GM18909 (cell line): ENCODE results near the gene CYP26B1.

Source experiments
- ATAC-seq: cut with Tn5 transposase; IDR thresholded peaks from one replicate; pipeline ENCODE4 v1.9.1; 2021; ENCODE audit warnings: mild to moderate bottlenecking; ENCODE audit not compliant: unreplicated experiment, poor library complexity

The CYP26B1 gene

DNA sequence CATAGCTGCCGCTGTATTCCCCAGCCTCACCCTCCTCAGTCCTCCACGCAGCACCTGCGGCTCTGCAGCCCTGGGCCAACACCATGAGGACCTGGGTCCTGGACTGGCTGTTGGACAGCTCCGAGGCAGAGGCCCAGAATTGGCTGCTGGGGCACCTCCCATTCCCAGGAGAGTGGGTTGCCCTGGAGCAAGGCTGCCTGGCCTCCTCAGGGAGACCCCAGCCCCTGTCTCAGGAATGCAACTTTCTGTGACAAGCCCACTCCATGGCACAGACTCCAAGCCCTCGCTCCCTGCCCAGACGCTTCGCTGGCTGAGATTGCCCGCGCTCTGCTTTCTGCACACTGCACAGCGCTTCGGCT is 33.0 kb downstream of the CYP26B1 start:
- ATAC-seq, result no peak

DNA sequence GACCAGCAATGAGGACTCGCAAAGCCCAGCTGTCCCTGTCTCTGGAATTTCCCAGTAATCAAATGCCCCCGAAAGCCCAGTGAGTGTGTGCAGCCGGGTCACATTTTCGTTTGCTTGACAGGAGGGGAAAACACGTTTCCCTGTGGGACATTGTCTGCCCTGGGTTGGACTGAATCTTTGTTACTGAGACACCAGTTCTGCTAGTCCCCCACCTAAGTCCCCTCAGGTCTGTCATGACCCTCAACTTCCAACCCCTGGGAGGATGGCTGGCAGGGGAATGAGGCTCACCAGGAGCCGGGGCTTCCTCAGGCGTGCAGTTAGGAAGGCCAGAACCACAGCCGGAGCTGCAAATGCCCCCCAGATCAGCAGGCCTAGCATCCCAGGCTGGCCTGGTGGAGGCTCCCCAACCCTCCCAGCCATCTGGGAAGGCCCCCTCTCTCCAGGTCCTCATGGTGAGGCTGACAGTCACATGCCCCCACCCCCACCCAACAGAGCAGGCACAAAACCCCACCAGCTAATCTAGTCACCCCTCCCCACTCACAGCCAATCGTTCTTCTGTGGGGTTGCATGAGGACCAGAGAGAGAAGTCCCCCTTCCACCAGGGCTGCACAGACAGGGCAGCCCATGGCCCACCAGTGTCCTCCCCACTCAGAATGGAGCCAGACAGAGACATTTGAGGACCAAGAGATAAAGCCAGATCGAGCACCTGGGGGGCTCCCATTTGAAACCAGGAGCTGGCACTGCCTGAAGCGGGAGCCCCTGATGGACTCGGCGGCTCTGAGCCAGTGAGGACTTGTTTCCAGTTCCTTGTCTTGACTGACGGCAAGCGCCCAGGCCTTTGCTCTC is 33.6 kb downstream of the CYP26B1 start:
- no peak for ATAC-seq

DNA sequence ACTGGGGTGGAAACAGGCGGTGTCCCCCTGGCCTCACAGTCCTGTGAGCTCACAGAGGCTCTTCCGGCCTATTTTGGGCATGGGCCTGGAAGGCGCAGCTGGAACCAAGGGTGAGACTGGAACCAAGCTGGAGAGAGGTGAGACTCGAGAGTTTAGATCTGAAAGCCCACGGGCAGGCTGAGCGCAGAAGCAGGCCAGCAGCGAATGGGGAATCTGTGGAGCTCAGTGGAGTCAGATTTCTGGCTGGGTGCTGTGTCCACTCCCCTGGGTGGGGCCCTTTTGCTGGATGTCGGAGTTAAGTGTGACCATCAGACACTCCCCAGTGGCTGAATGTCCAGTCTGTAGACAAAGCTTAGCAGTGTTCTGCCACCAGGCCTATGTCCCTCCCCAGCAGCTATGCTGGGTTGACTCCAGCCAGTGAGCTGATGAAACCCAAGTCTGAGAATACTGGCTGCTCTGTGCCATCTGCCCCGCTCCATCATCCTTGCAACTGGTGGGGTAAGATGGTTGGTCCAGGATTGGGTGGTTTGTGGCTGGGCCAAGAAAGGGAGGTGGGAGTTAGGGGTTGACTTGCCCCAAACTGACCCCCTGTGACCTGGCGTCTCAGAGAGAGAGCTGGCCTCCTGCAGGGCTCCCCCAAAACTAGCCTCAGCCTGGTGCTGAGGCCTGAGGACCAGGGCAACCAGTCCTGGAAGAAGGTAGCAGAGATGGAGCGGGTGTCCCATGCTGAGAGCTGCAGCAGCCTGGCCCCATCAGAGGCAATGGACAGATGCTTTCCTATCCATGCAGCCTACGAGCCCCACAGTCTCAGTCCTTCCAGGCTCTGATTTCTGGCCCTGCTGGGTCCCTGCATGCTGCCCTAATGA is 34.4 kb downstream of the CYP26B1 start:
- no peak for ATAC-seq

DNA sequence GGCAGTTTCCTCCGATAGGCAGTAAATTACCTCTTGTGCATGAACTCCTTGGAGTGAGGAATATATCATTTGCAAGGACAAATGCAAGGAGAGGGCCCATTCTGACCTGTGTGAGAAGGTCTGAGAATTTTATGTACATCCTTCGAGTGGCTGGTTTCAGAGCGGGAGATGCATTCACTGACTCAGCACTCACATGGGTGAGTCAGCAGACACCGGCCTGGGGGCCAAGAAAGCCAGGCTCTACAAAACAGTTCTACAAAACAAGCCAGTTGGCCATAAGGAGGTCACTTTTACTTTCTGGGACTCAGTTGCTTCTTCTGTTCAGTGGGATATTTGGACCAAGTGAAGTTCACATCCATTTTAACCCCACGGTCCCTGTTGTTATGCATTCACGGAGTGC is 35.3 kb downstream of the CYP26B1 start:
- ATAC-seq, result no peak

DNA sequence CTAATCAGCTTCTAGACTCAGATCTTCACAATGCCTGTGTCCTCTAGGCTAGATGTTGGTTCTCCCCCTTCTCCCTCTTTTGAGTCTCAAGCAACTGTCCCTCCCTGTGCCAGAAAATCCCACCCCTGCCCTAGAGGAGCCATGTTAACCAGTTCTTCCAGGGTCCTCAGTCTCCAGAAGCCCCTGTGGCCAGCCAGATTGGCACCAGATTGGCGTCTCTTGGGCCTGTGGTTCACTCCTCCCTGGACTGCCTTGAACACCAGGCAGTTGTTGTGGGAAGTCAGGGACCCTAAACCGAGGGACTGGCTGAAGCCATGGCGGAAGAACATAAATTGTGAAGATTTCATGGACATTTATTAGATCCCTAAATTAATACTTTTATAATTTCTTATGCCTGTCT is 36.6 kb downstream of the CYP26B1 start:
- no peak for ATAC-seq

DNA sequence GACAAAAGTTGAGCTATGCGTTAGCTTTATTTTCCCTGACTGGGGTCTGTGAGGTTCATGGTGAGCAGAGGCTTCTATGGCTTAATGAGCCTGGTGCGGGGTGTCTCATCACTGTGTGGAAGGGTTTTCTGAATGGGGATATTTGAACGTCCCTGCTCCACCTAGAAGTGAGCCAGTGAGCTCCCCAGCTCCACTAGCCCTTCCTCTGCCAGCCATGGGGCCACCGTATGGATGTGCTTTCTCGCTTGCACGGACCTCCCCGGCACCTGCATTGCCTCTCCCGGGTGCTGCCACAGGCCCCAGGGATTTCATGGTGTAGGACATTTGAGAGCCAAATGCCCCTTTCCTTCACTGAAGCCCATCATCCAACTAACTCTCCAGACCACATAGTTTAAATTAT is 37.8 kb downstream of the CYP26B1 start:
- no peak for ATAC-seq

DNA sequence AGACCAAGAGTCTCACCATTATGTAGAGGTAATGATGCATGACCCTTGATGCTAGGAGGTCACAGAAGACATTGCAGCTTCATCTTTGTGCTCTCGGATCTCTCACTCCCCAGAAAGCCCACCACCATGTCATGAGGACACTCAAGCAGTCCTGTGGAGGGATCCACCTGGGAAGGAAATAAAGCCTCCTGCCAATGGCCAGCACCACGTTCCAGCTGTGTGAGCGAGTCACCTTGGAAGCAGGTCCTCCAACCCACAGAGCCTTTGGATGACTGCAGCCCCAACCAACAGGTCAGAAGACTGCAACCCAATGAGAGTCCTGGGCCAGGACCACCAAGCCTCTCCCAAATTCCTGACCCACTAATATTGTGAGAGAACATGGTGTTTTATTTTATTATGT is 38.4 kb downstream of the CYP26B1 start:
- no peak for ATAC-seq

DNA sequence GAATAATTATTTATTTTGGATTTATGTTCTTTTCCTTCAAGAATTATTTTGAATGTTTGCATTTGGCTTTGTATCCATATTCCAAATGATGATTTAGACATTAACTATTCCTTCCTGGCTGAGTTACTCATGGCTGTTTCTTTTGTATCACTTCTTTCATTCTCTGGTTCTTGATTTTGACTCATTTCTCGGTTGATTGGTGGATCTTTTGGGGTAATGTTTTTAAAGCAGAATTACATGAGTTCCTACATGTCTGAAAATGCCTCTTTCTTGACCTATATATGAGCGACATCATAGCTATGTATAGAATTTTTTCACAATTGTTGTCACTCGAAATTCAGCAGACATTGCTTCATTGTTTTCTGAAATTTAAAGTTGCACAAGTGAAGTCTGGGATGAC is 39.5 kb downstream of the CYP26B1 start:
- ATAC-seq, result no peak

DNA sequence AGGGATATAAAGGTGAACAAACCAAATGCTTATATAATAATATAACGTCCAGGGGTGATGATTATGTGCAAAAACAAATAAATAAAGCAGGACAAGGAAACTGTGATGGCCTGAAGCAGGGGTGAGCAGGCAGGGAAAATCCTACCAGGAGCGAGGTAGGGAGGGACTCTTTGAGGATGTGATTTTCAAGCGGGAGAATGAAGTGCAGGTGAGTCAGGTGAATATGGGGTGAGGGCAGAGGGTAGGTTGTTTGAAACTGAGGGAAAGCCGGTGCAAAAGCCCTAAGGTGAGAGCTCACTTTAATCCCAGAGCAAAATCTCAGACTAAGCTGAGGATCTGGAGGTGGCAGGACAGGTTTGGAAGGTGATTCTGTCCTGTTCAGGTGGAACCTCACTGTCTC is 40.7 kb downstream of the CYP26B1 start:
- ATAC-seq, result no peak

DNA sequence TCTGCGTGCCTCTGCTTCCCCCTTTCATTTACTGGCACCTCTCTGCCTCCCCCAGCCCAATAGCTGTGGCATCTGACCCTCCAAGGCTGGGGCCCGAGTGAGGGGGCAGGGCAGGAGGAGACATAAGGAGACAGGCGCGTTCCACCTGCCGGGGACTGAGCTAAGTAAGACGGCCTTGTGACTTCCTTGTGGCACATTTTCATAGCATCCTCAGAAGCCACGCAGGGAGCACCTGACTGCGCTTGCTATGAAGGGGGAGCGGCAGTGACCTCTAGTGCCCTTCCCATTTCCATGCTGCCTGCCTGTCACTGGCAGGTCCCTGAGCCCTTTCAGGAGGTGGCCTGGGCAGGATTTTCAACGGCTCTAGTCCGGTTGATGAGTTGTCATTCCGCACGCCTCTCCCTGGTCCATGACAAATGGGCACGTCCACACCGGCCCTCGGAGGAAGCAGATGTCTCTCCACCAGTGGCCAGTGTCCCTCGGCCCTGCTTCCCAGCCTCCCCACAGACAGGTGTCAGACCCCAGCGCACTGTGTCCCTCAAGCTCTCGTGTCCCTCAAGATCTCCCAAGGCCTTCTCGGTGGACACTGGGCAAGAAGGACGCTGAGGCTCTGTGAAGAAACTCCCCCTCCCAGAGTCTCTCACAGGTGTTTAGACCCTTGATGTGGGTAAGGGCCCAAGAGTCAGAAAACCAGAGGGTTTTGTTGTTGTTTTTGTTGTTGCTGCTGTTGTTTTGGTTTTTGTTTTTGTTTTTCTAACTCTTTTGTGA is 42.7 kb downstream of the CYP26B1 start:
- ATAC-seq, result no peak

DNA sequence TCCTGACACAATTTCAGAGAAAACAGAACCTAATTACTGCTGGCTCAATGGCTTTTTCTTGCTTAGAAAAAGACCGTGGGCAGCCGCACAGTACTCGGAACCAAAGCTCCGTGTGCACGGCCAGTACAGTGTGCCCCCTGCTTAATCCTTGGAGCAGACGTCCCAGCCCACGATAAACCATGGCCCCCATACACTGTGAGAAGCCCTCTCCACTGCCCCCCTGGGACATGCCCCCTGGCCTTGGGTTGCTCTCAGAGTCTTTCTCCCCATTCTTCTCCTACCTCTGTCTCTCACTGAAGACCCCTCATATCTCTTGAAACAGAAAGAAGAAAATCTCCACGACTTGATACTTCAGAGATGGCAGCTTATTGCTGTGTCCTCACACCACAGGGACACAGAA is 44.0 kb downstream of the CYP26B1 start:
- no peak for ATAC-seq

DNA sequence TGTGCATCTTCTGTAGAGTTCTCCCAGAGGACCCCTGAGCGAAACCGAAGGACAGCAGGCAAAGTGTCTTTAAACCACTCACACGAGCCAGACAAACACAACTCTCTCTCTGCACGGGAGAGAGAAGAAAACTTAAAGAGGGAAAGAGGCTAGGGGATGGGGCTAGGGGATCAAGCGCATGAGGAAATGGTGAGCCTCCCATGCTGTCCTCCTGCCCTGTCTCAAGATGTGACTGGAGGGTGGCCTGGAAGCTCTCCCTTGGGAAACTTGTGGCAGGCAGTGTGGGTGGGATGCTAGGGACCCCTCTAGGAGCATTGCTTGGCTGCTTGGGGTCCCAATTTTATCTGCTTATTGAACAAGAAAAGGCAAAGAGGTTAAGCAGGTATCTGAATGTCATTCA is 44.5 kb downstream of the CYP26B1 start:
- ATAC-seq, result no peak

DNA sequence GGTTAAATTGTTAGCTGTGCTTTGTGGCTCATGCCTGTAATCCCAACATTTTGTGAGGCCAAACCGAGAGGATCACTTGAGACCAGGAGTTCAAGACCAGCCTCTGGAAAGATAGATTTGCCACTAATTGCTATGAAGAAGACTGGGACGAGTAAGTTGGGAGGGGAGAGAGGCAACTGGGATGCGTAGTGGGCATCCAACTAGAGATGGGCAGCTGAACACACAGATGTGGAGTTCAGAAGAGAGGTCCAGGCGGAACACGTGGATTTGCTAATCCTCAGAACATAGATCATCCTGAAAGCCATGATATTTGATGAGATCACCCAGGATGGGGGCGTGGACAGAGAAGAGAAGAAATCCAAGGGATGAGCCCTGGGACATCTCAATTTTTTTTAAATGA is 48.7 kb downstream of the CYP26B1 start:
- ATAC-seq, result no peak

DNA sequence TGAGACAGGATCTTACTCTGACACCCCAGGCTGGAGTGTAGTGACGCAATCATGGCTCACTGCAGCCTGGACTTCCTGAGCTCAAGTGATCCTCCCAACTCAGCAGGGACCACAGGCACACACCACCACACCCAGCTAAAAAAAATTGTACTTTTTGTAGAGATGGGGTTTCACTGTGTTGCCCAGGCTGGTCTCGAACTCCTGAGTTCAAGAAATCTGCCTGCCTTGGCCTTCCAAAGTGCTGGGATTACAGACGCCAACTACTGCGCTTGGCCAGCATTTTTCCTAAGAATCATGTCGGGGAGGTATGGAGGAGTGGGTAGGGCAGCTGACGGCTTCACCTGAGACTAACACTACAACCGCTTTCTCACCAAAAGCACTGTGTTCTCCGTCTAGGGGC is 50.4 kb downstream of the CYP26B1 start:
- ATAC-seq, result no peak

DNA sequence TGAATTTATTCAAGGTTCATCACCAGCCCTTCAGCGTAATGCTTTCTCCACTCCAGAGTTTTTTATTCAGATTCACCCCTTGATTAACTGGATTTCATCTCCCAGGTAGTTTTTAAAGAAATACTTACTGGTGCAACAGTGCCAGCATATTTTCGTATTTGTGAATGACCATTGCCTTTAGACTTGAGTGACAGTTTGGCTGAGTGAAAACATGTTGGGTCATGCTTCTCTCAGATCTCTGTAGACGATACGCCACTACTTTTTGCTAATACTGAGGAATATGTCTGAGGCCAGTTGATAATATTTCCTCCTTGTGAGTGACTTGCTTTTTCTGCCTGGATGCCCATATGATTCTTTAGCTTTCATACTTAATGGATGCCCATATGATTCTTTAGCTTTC is 51.5 kb downstream of the CYP26B1 start:
- ATAC-seq, result no peak

DNA sequence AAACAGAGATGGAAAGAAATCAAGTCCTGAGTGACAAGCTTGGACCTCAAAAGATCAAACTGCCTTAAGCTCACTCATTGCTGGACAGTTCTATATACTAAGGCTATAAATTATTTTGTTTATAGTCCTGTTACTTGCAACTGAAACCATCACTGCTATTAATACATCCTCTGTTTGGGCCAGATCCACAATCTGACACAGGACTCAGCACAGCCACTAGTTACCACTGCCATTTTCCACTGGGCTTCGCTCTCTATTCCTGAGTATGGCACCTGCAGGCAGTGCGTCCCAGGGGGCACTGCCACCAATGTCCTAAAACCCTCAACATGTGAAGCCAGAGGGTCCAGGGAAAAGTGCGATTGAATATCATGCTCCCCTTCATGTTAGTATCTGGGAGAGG is 52.3 kb downstream of the CYP26B1 start:
- no peak for ATAC-seq

DNA sequence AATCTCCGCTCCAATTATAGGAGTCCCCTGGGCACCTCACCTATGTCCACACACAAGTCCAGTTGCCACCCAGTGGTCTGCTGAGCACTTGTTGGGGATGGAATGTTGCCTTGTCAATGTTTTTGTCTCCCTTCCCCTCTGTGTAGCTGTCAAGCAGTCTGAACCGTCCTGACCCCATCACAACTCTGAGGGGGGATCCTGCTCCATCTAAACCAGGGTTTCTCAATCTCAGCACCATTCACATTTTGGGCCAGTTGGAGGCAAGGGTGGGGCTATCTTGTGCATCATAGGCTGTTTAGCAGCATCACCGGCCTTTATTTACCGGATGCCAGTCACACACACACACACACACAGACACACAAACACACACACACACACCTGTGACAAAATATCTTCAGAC is 53.0 kb downstream of the CYP26B1 start:
- no peak for ATAC-seq

DNA sequence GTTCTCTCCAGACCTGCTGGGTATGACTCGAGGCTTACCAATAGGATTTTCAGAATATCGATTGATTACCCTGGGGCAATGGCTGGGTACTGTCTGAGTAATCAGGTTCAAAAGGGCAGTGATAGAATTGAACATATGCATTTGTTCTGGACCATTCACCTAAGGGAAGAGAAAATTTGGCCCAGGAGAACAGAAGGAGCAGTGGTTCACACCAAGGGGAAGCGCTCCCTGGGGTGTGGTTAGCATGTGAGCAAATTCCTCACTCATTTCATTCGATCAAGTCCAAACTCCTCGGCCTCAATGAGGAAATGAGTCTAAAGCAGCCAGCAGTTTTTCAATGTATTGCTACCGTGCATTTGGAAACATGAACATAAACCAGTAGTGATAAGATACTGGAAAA is 55.6 kb downstream of the CYP26B1 start:
- ATAC-seq, result no peak

DNA sequence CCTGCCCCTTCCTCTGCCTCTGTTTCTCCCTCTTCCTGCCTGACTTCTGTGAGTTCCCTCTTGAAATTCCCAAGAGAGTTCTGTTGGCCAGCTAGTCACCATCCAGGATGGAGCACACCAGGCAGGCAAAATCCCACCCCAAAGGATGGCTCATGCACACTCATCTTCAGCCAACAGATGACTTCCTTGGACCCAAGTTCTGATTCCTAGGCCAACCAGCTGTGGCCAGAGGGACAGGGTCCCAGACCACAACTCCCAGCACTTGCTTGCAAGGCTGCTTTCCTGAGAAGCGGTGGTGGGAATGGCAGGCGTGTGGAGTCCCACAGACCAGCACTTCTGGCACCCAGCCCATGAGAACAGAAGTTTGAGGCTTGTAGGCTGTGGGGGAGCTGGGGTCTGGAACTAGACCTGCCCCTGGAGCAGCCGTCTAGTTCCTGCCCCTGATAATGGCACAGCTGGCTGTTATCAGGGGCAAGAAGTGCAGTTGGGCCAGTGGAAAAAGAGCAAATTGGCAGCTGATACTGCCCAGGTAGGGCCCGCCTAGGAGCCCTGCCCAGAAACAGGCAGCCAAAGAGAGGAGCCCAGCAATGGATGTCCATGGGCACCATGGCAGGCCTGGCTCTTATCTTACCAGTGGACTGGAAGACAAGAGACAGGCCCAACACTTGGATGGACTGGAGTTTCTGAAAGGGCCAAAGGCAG is 56.7 kb downstream of the CYP26B1 start:
- no peak for ATAC-seq

DNA sequence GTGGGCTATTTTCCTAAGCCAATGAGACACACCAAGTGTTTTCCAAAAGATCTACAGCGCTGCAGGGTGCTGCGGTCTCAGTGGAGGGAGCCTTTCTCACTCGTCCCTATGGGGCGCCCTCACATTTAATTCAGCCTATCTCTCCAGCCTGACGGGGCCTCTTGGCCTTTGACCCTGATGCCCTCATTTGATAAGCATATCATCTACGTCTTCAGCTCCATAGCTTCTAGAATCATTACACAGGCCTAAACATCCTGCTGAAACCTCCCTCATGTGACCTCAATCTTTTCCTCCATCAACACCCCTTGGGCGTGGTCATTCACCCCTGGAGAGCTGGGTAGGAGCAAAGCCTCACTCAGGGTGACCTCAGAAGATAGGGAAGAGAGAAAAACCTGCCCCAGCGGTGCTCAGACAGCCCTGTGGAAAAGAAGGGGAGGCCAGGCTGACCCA is 57.4 kb downstream of the CYP26B1 start:
- no peak for ATAC-seq
